H54 (cell line): ENCODE measurements around the gene FBXL17.

Experiments used
- DNase-seq: peaks from one replicate; pipeline ENCODE4 v3.0.0; 2011; ENCODE audit warnings: low spot score, mixed read lengths; ENCODE audit not compliant: insufficient read length
- FAIRE-seq: peaks from 3 replicates; lab custom pipeline; 2011; peaks lifted over from hg19 to GRCh38; lab: Jason Lieb, UNC
- POLR2A ChIP-seq: IDR thresholded peaks from 2 replicates; pipeline ENCODE4 v1.6.1; 2011; ENCODE audit warnings: low read depth, mild to moderate bottlenecking, low read length

Gene FBXL17

DNA sequence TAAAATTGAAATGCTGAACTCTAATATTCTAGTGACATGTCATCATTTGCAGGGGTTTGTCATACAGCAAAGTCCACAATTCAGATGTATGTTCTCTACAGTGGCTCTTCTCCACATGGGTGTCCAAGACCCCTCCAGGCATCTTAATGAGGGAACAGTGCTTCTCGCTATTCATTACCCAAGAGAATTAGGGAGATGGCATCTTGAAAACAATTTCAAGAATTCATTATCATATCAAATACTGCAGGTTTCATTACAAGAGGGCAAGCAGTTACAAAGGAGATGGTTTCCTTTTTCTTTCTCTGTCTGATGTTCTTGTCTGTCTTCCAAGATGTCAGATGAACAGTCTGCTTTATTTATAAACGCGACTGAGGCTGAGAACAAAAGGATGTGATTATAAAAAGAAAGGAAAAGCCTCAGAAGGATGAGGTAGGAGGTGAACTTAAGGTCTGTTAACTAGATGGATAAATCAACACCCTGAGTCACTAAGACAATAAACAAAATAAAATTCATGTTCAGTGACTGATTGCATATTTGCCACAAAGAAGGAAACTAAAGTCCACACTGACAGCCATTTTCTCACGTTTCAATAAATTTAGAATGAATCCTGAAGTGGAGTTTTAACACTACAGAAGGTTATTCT is 384.4 kb downstream of the FBXL17 start:
- TF ChIP-seq POLR2A: no peak
- no peak for DNase-seq
- FAIRE-seq: no peak

DNA sequence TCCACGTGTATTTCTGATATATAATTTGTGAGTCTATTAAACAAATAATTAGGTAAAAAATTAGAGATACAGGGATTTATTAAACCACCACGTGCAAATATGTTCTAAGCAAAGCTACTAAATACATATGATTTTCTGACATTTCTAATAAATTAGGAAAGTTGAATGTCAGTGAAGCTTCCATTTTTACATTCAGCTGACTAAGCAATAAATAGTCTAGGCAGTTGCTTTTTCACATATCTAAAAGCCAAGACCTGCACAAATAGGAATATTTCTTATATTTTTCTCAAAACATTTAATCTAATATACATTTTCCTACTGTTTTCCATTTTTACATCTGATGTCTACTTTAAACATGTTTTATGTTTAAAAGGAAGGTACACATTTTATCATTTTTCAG is 388.6 kb downstream of the FBXL17 start:
- DNase-seq (no peak), FAIRE-seq (no peak)
- TF ChIP-seq POLR2A: no peak

DNA sequence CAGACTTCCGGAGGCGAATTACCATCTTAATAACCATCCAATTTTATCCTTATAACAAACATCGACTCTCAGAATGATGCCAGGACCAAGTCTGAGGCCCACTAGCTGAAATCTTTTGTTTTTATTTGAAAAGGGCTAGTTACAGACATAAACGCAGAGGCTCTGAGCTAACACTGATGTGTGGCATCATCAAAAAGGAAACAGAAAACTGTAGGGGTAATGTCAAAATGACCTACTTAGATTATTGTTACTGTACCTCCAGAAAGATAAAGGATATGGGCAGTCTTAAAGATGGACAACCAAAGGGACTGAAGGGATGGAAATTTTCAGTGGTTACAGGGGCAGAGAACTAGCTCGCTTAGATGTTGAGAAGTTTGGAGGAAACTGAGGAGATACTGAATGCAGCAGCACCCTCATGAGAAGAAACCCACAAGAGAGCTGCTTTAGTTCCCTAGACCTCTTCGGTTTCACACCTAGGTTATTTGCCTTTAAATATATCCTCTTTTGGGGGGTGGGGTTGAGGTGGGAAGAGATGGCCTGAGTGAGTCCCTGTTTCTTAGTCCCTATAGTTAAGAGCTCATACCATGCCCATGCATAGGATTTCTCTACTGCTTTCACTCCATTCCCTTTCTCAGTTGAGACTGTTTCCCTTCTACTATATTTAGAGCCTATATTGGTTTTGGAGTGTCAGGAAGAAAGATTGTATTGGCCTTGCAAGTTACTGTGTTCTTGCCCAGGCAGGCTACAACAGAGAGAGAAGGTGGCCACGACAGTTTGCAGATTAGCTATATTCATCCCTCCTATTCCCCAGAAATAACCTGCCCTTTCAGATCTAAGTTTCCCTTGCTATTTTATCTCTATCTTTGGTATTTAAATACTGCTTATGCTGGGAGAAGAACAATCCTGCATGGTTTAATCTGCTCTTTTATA is 390.8 kb downstream of the FBXL17 start:
- TF ChIP-seq POLR2A: no peak
- no peak for DNase-seq
- FAIRE-seq: no peak

DNA sequence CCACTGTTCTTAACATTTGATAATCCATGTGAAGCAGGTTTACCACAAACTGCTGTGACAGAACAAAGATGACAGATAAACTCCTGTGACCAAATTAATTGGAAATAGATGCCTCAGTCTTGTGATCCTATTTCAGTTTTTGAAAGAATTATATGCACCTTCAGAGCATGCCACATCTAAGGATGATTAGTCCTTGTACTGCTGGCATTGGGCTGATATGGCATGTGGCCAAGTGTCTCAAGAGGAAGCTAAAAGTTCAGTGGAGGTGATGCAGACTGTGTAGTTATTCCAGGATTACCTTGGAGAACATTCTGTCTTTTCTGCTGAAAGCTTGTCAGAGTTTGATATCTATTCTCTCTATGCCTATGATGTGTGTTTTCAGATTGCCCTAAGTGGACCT is 396.8 kb downstream of the FBXL17 start:
- FAIRE-seq (peak; percentile 74), DNase-seq (no peak)
- no peak for TF ChIP-seq POLR2A

DNA sequence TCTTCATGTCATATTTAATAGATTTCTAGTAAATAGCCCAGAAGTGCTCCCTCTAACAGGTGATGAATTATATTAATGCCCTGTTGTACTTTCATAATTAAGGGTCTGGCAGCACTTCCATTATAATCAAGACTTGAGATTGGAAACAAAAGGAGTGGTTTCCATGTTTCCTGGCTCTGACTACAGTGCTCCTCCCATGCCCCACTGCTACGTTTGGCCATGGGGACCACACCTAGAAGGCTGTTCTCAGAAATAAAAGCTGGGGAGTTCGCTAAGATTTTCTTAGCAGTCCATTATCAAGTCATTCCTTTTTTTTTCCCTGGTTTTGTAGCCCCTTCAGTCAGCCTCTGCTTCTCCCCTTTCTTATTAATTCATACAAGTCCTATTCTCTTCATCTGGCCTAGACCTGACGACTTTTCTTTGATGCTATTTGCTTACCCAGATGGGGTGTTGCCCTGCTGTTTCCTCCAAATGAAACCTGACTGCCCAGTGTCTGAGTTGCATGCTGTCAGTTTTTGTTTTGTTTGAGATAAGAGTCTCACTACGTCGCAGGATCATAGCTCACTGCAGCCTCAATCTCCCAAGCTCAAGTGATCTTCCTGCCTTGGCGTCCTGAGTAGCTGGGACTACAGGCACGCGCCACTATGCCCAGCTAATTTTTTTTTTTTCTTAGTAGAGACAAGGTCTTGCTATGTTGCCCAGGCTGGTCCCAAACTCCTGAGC is 399.0 kb downstream of the FBXL17 start:
- FAIRE-seq: no peak
- no peak for DNase-seq
- TF ChIP-seq POLR2A: no peak

DNA sequence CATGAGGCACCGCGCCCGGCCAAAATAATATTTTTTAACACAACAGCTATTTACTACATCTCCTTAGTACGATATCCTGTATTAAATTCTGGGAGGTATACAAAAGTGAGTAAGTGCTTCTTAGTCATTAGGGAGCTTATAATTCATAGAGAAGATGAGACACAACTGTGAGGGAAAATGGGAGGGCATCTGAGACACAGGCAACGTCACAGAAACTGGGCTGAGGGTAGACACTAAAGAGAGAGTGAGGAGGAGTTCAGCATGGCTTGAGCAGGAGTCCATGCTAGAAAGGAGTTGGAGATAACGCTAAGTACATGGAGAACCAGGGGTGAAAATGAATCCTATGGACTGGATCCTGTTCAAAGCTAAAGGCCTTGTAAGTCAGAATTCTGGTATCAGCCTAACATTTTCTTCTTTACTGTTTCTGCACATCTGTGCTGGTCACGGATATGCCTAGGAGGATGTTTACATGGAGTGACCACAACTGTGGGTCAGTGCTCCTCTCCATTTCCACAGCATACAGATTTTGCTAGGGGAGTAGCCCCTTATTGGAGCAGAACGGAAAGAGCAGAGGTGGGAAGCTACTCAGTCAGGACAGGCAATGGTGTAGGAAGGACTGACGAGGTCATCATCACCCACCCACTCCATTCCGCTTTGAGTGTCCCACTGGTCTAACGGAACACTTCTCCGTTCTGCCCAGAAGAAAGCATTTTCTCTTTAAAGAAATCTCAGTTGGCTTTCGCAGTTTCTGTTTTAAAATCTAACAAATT is 400.8 kb downstream of the FBXL17 start:
- no peak for FAIRE-seq
- TF ChIP-seq POLR2A: no peak

DNA sequence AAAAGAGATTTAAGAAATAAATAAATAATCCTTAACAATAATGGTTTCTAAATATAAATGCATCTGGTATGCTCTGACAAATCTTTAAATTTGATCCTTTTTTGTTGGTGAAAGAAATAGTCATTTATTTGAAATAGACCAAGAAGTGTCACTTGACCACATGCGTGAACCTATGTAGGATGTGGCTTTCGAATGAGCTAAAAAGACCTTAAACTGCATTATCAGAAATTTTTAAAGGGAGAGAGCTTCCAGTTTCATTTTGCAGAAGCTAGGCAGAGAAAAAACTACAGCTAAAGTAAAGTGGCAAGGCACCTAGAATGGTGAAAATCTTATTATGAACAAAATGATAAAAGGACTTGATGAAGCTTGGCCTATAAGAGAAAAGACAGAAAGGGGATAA is 402.0 kb downstream of the FBXL17 start:
- no peak for TF ChIP-seq POLR2A
- DNase-seq (no peak), FAIRE-seq (no peak)

More for the DNA sequence above, 400.8 kb downstream of the FBXL17 start:
- no peak for DNase-seq

DNA sequence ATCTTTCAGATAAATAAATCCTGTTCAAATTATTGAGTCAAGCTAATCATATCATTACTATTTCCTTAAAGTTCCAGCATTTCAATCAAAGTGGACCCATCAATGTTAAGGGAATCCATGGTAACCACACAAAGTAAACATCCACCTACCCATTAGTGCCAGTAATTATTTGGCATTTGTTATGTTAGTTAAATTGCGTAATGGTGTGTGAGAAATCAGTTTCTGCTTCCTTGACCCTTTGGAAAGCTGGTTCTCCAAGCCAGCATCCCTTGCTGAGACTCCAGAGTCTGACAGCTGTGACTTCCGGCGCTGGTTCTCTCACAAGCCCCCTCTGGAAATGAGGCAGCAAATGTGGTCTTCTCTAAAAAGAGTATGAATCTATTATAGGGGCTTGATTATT is 402.6 kb downstream of the FBXL17 start:
- FAIRE-seq: no peak

DNA sequence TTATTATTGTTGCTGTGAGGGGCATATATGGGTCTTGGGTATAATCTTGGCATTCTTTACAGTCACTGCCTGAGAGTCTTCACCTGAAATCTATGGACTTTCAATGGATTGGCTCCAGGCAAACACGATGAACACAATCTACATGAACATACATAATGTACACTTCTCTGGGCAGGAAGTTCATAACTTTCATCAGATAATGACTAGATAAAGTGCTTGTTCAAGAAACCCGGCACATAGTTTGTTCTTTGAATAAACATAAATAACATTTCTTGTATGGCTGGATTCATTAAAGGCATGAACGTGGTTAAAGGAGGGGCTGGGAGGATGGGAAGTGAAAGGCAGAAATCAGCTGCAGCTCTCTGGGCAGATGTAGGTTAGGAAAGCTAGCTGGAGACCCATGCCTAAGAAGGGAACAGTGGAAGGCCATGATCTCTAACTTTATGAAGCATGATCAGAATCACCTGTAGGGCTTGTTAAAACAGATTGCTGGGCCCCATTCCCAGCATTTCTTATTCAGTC is 404.3 kb downstream of the FBXL17 start:
- DNase-seq: no peak
- FAIRE-seq: no peak
- TF ChIP-seq POLR2A: no peak

More for the DNA sequence above, 402.6 kb downstream of the FBXL17 start:
- DNase-seq: no peak
- no peak for TF ChIP-seq POLR2A

DNA sequence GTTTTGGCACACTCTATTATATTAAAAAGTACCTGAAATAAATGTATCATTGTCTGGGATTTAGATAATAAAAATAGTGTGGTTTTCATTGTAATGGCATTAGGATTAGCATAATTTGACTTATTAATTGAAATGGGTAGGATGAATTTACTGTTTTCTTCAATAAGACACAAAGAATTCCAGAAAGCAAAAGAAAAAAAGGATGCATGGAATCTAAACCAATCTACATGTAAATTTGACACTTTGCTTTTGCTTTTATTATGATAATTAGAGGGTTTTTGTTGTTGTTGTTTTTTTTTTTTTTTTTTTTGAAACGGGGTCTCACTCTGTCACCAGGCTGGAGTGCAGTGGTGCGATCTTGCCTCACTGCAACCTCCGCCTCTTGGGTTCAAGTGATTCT is 406.3 kb downstream of the FBXL17 start:
- FAIRE-seq (no peak), DNase-seq (no peak)
- no peak for TF ChIP-seq POLR2A

DNA sequence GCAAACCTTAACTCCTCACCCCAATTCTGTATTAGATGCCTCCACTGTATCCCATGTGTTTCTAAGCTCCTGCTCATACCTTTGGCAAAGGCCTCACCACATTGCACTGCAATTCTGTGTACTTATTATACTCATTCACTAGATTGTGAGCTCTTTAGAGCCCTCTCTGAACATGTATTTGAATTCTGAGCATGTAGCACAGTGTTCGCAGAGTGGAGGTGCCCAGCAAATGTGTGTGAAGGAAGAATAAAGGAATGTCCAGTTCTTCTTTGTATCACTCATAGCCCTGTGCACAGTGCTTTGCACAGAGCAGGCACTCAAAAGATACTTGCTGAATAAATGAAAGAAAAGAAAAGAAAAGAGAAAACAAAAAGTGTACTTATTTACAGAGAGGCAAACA is 410.1 kb downstream of the FBXL17 start:
- FAIRE-seq: no peak
- TF ChIP-seq POLR2A: no peak
- DNase-seq: no peak

DNA sequence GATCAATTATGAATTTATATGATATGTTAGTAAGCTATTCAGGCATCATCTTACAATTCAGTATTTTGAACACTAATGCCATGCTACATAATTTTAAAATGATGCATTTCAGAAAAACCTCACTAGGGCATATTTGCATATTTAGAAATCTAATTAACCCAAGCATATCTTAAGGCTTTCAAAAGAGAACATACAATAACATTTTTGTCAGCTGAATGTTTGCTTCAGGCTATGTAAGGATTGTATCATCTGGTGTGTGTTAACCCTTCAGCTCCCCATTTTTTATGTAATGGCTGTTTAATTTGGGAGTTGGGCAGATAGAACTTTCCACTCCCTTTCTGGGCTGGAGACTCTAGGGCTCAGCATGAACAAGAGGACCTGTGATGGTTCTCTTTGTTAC is 412.1 kb downstream of the FBXL17 start:
- DNase-seq (no peak), FAIRE-seq (peak; percentile 15)
- no peak for TF ChIP-seq POLR2A

DNA sequence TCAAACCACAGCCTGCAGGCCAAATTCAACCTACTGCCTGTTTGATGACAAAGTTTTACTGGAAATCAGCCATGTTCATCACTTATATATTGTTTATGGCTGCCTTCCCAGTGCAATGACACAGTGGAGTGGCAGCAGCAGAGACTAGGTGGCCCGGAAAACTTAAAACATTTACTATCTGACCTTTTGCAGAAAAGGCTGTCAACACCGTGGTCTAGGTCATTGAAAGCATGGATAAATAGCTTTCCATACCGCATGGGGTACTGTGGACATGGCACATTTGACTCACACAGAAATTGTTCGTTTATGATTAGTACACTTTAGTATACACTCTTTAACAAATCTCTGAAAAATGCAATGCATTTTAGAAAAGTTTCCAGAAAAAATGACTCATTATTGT is 412.9 kb downstream of the FBXL17 start:
- DNase-seq: no peak
- FAIRE-seq: peak; percentile 83
- TF ChIP-seq POLR2A: no peak
